ENCODE results near the gene NUP214.

NUP214 gene

DNA sequence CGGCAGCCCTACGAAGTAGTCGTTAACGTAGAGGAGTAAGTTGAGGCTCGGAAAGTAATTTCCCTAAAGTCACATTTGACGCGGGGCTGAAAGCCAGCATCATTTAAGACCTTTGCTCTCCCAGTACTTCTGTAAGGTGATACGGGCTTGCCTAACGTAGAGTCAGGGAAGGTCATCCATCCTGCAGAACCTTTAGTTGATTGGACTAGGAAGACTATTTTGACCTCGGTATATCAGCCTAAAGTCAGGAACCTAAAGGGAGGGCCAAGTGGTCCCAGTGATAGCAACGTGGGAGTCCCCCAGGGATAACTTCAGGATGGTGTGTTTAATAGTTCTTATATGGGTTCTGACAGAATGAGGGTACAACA is 657 bp downstream of the NUP214 start (continued):
- TF ChIP-seq ZNF354C (tag by site-specific recombination; IDR thresholded peaks at IDR 0.05; ENCODE audit: borderline replicate concordance, low read depth) (no peak), ZSCAN30 (tag by site-specific recombination; IDR thresholded peaks at IDR 0.05) (no peak)

DNA sequence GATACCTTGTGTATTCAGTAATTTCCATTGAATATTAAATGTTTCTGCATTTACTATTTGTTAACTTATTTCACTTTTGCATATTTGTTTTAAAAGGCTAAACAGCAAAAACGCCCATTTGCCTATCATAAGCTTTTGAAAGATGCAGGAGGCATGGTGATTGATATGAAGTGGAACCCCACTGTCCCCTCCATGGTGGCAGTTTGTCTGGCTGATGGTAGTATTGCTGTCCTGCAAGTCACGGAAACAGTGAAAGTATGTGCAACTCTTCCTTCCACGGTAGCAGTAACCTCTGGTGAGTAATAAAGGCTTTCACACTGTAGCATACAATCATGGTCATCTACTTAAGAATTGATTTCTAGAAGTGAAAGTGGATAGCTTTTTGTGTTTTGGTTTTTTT is 3.8 kb downstream of the NUP214 start:
- peaks cover 6 to 74% of the 10 kb centered on the region in 2 experiments; a peak in 2 of 3 replicates for H3K36me3 ChIP-seq (ENCODE audit: control insufficient read depth in 2 of 2, insufficient read depth in 1 of 2, low read length in 2 of 2)
- no peak overlapping the region for H3K27ac ChIP-seq (ENCODE audit: extremely low read depth, low read depth, low read length)
- H3K4me3 ChIP-seq (ENCODE audit: low read depth, low read length), result no peak overlapping the region
- ChIA-PET POLR2A (no interaction called here), CTCF (interaction anchor here (0.6 kb wide), 2 partner anchors 53 to 86 kb away, joined by 4 to 5 read pairs; no protein-coding TSS in a partner anchor)
- no peak for TF ChIP-seq OSR2 (tag by site-specific recombination; IDR thresholded peaks at IDR 0.05)
- peak; percentile 65 for TF ChIP-seq PRDM1 (tag by site-specific recombination; IDR thresholded peaks at IDR 0.05)
- TF ChIP-seq ZNF2 (tag by site-specific recombination; IDR thresholded peaks at IDR 0.05), result no peak
- H3K9me3 ChIP-seq (ENCODE audit: control insufficient read depth, insufficient read depth, low read depth, low read length), result no peaks in the 10 kb centered on the region
- no peaks in the 10 kb centered on the region for H3K4me1 ChIP-seq (ENCODE audit: control insufficient read depth, insufficient read depth, low read length)

DNA sequence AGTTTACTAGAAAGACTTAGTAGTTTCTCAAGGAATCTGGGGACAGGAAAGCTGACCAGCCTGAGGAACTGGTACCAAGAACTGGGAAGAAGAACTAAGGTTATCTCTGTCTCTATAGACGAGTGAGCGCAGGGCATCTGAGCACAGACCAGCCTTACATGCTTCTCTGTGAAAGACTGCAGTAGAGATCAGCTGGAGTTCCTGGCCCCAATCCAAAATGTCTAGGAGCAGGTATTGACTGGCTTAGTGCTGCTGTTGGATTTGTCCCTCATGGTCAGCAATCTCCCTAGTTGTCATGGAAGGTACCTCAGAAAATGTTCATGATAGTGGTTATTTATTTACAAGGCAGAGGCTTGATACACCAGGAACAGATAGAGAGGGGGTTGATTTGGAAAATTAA is 13.3 kb downstream of the NUP214 start:
- TF ChIP-seq ZNF155 (tag by site-specific recombination; IDR thresholded peaks at IDR 0.05) (no peak), ZBTB17 (tag by site-specific recombination; IDR thresholded peaks at IDR 0.05) (peak; percentile 41), RBAK (tag by site-specific recombination; IDR thresholded peaks at IDR 0.05) (no peak)
- ChIA-PET POLR2A (no interaction called here), CTCF (interaction anchor here (0.6 to 1.5 kb wide), 2 partner anchors 81 to 93 kb away, joined by 4 to 5 read pairs; no protein-coding TSS in a partner anchor)
- no peaks in the 10 kb centered on the region for H3K4me1 ChIP-seq (ENCODE audit: control insufficient read depth, insufficient read depth, low read length)
- H3K27ac ChIP-seq (ENCODE audit: extremely low read depth, low read depth, low read length), result no peak overlapping the region
- peaks cover 8 to 94% of the 10 kb centered on the region in 2 experiments for H3K36me3 ChIP-seq (ENCODE audit: control insufficient read depth in 2 of 2, insufficient read depth in 1 of 2, low read length in 2 of 2)
- H3K4me3 ChIP-seq (ENCODE audit: low read depth, low read length), result no peak overlapping the region
- no peaks in the 10 kb centered on the region for H3K9me3 ChIP-seq (ENCODE audit: control insufficient read depth, insufficient read depth, low read depth, low read length)

DNA sequence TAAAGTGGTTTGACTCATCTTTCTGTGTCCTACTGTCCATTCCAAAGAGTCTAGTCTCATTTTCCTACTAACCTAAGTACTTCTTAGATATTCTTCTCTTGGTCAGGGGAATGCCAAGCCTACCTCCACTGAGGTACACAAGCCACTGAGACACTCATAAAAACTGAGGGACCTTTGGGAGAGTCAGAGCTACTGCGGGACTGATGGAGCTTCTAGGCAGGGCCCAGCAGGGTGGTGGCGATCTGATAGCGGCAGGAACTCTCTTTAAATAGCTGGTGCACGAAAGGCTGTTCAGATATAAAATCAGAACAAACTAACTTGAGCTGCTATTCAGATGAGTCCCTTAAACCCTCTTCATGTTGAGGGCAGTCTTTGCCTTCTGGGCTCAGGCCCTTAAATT is 14.7 kb downstream of the NUP214 start:
- ChIA-PET CTCF (interaction anchor here (1.5 kb wide), 1 partner anchor 83 kb away, joined by 5 read pairs; no protein-coding TSS in a partner anchor), POLR2A (interaction anchor here (1.6 kb wide), 1 partner anchor 15 kb away, joined by 7 read pairs; the partner anchor contains the start of gene NUP214)
- H3K36me3 ChIP-seq (ENCODE audit: control insufficient read depth in 2 of 2, insufficient read depth in 1 of 2, low read length in 2 of 2), result peaks cover 5 to 94% of the 10 kb centered on the region in 2 experiments
- H3K4me1 ChIP-seq (ENCODE audit: control insufficient read depth, insufficient read depth, low read length), result no peaks in the 10 kb centered on the region
- H3K9me3 ChIP-seq (ENCODE audit: control insufficient read depth, insufficient read depth, low read depth, low read length), result no peaks in the 10 kb centered on the region
- no peak overlapping the region for H3K27ac ChIP-seq (ENCODE audit: extremely low read depth, low read depth, low read length)
- no peak overlapping the region for H3K4me3 ChIP-seq (ENCODE audit: low read depth, low read length)
- TF ChIP-seq ZNF350 (tag by site-specific recombination; IDR thresholded peaks at IDR 0.05), result no peak
- no peak for TF ChIP-seq ZNF211 (tag by site-specific recombination; IDR thresholded peaks at IDR 0.05; ENCODE audit: low read depth)
- TF ChIP-seq MZF1 (tag by site-specific recombination; IDR thresholded peaks at IDR 0.05; ENCODE audit: borderline replicate concordance), result no peak
- TF ChIP-seq ZNF239 (tag by site-specific recombination; IDR thresholded peaks at IDR 0.05), result no peak
- no peak for TF ChIP-seq ZNF777 (tag by site-specific recombination; IDR thresholded peaks at IDR 0.05; ENCODE audit: borderline replicate concordance)
- no peak for TF ChIP-seq ZNF133 (tag by site-specific recombination; IDR thresholded peaks at IDR 0.05)
- no peak for TF ChIP-seq KLF16 (tag by site-specific recombination; IDR thresholded peaks at IDR 0.05)
- no peak for TF ChIP-seq BCL11B (tag by site-specific recombination; IDR thresholded peaks at IDR 0.05; ENCODE audit: low read depth)
- no peak for TF ChIP-seq WT1 (tag by site-specific recombination; IDR thresholded peaks at IDR 0.05)
- no peak for TF ChIP-seq ZXDB (tag by site-specific recombination; IDR thresholded peaks at IDR 0.05)
- TF ChIP-seq ZNF600 (tag by site-specific recombination; IDR thresholded peaks at IDR 0.05), result no peak
- TF ChIP-seq ZNF654 (tag by site-specific recombination; IDR thresholded peaks at IDR 0.05; ENCODE audit: low read depth), result no peak
- TF ChIP-seq ZFP69B (tag by site-specific recombination; IDR thresholded peaks at IDR 0.05), result no peak
- TF ChIP-seq ZNF701 (tag by site-specific recombination; IDR thresholded peaks at IDR 0.05), result no peak
- TF ChIP-seq ZNF311 (tag by site-specific recombination; IDR thresholded peaks at IDR 0.05; ENCODE audit: borderline replicate concordance), result no peak
- TF ChIP-seq ZNF354C (tag by site-specific recombination; IDR thresholded peaks at IDR 0.05; ENCODE audit: borderline replicate concordance, low read depth), result no peak
- TF ChIP-seq KLF1 (tag by site-specific recombination; IDR thresholded peaks at IDR 0.05), result no peak
